Bronchial epithelial cell (primary cell): ENCODE data around the gene KLF17. TPM values are rescaled to one million over a fixed set of nuclear protein-coding genes. Genes with fewer than 3 reads are reported as not detected.
A peak's percentile ranks its signal among the peaks of the same experiment; 100 is the strongest.

Source experiments
- DNase-seq: peaks from one replicate; pipeline ENCODE4 v3.0.0-alpha.2; 2010; ENCODE audit warnings: low read depth
- FAIRE-seq: peaks from 2 replicates; lab custom pipeline; 2011; peaks lifted over from hg19 to GRCh38; lab: Jason Lieb, UNC
- H3K27me3 ChIP-seq: 2 replicates; pipeline ENCODE4 v1.5.1; 2011; ENCODE audit warnings: low read length; ENCODE audit not compliant: control insufficient read depth, insufficient read depth
- H3K36me3 ChIP-seq: 2 replicates; pipeline ENCODE4 v1.5.1; 2011; ENCODE audit warnings: low read length; ENCODE audit not compliant: control insufficient read depth, insufficient read depth
- H3K4me3 ChIP-seq: 2 replicates; pipeline ENCODE4 v1.5.1; 2011; ENCODE audit warnings: mild to moderate bottlenecking, low read depth, low read length, control low read depth
- total RNA-seq: library from RNA; depleted of rRNA; stranded (reverse); fragments of >200 nt; gene quantifications from 2 replicates; pipeline ENCODE4 v1.2.1, GENCODE V29; 2014
- TF ChIP-seq, protein P1 (sequence below): IDR thresholded peaks from 2 replicates; pipeline ENCODE4 v1.5.1; 2011; ENCODE audit warnings: mild to moderate bottlenecking, moderate library complexity, low read length, control low read depth, inconsistent platforms; ENCODE audit not compliant: insufficient read depth, severe bottlenecking

KLF17 gene
- total RNA-seq, 1 donor from 2014 or later = not detected

DNA sequence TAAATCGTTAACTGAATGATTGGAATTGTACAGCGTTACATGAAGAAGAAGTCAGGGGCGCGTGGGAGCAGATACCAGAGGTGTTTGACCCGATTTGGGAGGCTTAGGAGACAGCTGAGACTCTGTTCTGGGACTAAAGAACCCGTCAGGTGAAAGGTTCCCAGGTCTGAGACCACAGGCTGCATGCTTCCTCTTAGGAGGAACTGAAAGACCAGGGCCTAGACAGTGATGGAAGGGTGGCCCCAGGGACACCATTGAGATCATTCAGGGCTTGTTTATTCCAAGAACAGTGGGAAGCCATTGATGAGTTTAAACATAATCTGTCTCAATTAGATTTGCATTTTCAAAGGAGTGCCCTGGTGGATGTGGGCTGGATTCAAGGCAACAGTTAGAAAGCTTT lies 904 bp downstream of the KLF17 start:
- no peak for DNase-seq
- H3K27me3 ChIP-seq = no peaks in the 10 kb centered on the region
- TF ChIP-seq, protein P1, sequence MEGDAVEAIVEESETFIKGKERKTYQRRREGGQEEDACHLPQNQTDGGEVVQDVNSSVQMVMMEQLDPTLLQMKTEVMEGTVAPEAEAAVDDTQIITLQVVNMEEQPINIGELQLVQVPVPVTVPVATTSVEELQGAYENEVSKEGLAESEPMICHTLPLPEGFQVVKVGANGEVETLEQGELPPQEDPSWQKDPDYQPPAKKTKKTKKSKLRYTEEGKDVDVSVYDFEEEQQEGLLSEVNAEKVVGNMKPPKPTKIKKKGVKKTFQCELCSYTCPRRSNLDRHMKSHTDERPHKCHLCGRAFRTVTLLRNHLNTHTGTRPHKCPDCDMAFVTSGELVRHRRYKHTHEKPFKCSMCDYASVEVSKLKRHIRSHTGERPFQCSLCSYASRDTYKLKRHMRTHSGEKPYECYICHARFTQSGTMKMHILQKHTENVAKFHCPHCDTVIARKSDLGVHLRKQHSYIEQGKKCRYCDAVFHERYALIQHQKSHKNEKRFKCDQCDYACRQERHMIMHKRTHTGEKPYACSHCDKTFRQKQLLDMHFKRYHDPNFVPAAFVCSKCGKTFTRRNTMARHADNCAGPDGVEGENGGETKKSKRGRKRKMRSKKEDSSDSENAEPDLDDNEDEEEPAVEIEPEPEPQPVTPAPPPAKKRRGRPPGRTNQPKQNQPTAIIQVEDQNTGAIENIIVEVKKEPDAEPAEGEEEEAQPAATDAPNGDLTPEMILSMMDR = no peak
- H3K36me3 ChIP-seq = no peaks in the 10 kb centered on the region
- no peak overlapping the region for H3K4me3 ChIP-seq
- FAIRE-seq = no peak

DNA sequence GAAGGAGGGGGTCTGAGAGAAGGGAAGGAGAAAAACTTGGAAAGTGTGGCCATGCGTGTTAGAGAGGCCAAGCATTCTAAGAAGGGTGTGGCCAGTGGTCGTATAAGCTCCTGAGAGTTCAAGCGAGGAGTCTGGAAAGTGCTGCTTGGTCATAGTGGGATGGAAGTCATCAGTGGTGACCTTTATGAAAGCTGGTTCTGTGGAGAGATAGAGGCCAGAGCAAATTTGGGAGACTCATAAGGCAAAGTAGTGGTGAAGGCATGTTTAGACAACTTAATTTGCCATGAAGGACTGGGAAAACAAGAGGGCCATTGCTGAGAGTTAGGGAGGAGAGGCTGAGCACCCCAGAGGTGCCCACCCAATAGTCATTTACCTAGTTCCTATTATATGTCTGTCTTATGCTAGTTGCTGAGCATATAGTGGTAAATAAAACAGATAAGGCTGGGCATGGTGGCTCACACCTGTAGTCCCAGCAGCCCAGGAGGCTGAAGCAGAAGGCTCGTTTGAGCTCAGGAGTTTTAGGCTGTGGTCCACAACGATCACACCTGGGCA lies 1.9 kb downstream of the KLF17 start:
- H3K4me3 ChIP-seq = no peak overlapping the region
- no peak for DNase-seq
- TF ChIP-seq, protein P1 = no peak
- no peaks in the 10 kb centered on the region for H3K27me3 ChIP-seq
- H3K36me3 ChIP-seq = no peaks in the 10 kb centered on the region
- peak; percentile 89 for FAIRE-seq

GRCh38 chr1:44129616-44130500 lies 11.2 kb downstream of the KLF17 start:
- Histone ChIP-seq H3K36me3 (no peaks in the 10 kb centered on the region), H3K4me3 (no peak overlapping the region), H3K27me3 (peaks cover 1% of the 10 kb centered on the region)
- DNase-seq = no peak
- TF ChIP-seq, protein P1 = no peak
- FAIRE-seq = no peak

DNA sequence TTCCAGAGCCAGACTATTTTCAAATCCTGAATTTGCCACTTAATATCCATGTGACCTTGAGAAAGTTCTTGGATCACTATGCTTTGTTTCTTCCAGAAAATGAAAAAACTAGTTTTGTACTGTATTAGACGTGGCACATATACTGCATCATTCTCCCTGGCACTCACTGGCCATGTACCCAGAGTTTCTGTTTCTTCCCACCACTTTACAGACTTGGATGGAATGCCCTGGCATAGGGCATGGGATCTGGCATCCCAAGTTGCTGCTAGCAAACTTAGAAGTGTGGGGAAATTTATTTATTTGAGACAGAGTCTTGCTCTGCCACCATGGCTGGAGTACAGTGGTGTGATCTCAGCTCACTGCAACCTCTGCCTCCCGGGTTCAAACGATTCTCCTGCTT lies 12.8 kb downstream of the KLF17 start:
- H3K27me3 ChIP-seq = peaks cover 1% of the 10 kb centered on the region
- TF ChIP-seq, protein P1 = no peak
- no peak for FAIRE-seq
- H3K4me3 ChIP-seq = no peak overlapping the region
- DNase-seq = no peak
- no peaks in the 10 kb centered on the region for H3K36me3 ChIP-seq

DNA sequence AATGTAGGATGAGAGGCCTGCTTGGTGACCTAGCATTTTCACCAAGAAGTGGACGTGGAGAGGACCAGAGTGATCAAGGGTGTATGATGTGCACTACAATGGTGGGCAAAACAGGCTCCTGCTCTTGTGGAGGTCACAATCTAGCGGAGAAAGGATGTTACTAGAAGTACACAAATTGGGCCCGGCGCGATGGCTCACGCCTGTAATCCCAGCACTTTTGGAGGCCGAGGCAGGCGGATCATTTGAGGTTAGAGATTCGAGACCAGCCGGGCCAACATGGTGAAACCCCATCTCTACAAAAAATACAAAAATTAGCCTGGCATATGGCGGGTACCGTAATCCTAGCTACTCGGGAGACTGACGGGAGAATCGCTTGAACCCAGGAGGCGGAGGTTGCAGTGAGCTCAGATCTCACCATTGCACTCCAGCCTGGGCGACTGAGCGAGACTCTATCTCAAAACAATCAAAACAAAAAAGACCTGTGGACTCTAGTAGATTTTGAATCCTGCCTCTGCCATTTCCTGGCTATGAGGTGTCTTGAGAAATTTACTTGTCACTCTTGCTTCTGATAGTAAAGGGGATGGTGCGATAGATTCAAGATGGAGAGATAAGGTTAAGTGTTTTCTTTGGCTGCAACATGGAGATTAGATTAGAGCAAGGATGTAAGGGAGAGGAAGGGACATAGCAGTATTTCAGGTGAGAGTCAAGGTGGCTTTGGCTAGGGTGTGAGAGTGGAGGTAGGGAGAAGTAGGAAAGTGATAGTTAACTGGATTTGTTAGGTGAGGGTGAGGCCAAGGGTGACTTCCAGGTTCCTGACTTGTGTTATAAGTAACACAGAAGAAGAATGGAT lies 15.7 kb downstream of the KLF17 start:
- no peaks in the 10 kb centered on the region for H3K36me3 ChIP-seq

More for the DNA sequence above, 15.7 kb downstream of the KLF17 start:
- FAIRE-seq (no peak), DNase-seq (no peak)
- Histone ChIP-seq H3K4me3 (no peak overlapping the region), H3K27me3 (peaks cover 2% of the 10 kb centered on the region)
- TF ChIP-seq, protein P1 = no peak
